Esophagus squamous epithelium (tissue), 5 donors: ENCODE data around the gene KRT17. TPM values are rescaled to one million over a fixed set of nuclear protein-coding genes. Genes with fewer than 3 reads are reported as not detected.

ENCODE experiments used
- DNase-seq: peaks from one replicate; lab custom pipeline; 2025; lab: John Stamatoyannopoulos, UW
- H3K27ac ChIP-seq, 4 donors: fragments of 200-600 bp; sonication (generic); one replicate each; pipeline ENCODE4 v1.5.1; 2016 to 2019; ENCODE audit warnings: mild to moderate bottlenecking in 1 of 4
- H3K27me3 ChIP-seq, 4 donors: fragments of 200-600 bp; sonication (generic); 1 replicate in 3 of 4; 2 replicates in 1 of 4; pipeline versions ENCODE4 v1.5.1 to v1.6.0; 2017 to 2021; ENCODE audit warnings: antibody characterized with exemption in 1 of 4
- H3K36me3 ChIP-seq, 3 donors: fragments of 200-600 bp; sonication (generic); one replicate each; pipeline ENCODE4 v1.5.1; 2016 to 2019
- H3K4me1 ChIP-seq, 3 donors: fragments of 200-600 bp; sonication (generic); one replicate each; pipeline ENCODE4 v1.5.1; 2017 to 2019
- H3K4me3 ChIP-seq, 4 donors: fragments of 200-600 bp; sonication (generic); 1 replicate in 3 of 4; 2 replicates in 1 of 4; pipeline ENCODE4 v1.5.1; 2016 to 2019; ENCODE audit warnings: mild to moderate bottlenecking in 2 of 4, moderate library complexity in 1 of 4
- H3K9me3 ChIP-seq, 3 donors: fragments of 200-600 bp; sonication (generic); one replicate each; pipeline ENCODE4 v1.5.1; 2016 to 2019
- POLR2A ChIP-seq, 4 donors: fragments of 450-650 bp; IDR thresholded peaks; one replicate each; pipeline ENCODE4 v1.6.1; 2017; ENCODE audit warnings: antibody characterized with exemption in 4 of 4, mild to moderate bottlenecking in 4 of 4, moderate library complexity in 3 of 4
- WGBS, 2 donors: methylation state at CpG; one replicate each; pipeline ENCODE4 v1.1.5; 2018; 5-methylcytosine and 5-hydroxymethylcytosine counted together
- intact Hi-C: fragments of 100-400 bp; cut with DNase I; formaldehyde crosslinking; loops from one replicate; pipeline ENCODE4 v1.15.0; 2022
- total RNA-seq, 4 donors: library from RNA; depleted of rRNA; stranded (reverse); fragments of >200 nt; gene quantifications; one replicate each; pipeline ENCODE4 v1.1.0, GENCODE V29; 2016
- TF ChIP-seq, protein P1 (sequence below), 6 experiments: fragments of 450-650 bp in 4 of 6; fragments of 200-600 bp in 2 of 6; sonication (generic) in 2 of 6; IDR thresholded peaks; one replicate each; pipeline ENCODE4 v1.5.1; 2016 to 2019; ENCODE audit warnings: antibody characterized with exemption in 6 of 6, mild to moderate bottlenecking in 4 of 6, moderate library complexity in 4 of 6
- donor health status: DM: yes; HTN: yes; CAD: no.

Gene KRT17
- total RNA-seq, 4 donors from 2014 or later, result 45.8 to 2,552 (median 75.7) TPM

DNA sequence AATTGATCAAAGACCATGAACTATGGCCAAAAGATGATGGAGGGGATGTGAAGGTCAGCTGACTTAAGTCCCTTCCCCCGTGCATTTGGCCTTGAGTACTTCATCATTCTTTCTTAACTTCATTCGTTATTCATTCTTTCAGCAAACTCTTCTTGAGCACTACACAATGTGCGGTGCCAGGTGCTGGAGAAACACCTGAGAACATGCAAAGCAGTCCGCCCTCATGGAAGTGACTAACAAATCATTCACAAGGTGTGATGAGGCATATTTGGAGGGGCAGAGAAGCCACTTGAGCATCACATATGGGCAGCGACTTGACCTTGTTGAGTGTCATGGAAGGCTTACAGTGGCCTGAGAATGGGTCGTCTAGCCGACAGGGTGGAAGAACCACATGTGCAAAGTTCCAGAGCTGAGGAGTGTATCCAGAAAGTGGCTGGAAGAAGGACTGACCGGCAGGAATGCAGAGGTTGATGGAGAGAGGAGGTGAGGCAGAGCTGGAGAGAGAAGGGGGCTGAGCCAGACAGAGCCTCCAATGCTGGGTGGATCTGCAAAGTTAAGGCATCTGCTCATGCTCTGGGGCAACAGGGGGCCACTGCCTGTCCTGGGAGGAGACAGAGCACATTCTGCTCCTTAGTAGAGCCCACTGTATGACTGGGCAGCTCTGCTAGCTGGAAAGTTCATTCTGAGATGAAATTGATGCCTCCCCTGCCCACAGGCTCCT lies 39.2 kb upstream of the KRT17 start:
- H3K36me3 ChIP-seq, result no peaks in the 10 kb centered on the region
- WGBS, 2 donors, result 38 to 64% methylated on average over 8 of the region's 8 CpGs
- DNase-seq, result no peak
- no peaks in the 10 kb centered on the region for H3K9me3 ChIP-seq
- peak overlapping the region in 1 of 4 donors; percentile 46 for H3K4me3 ChIP-seq
- H3K27ac ChIP-seq, result peak overlapping the region; percentile 66 to 98 (median 97)
- no peaks in the 10 kb centered on the region for H3K27me3 ChIP-seq
- TF ChIP-seq, protein P1, sequence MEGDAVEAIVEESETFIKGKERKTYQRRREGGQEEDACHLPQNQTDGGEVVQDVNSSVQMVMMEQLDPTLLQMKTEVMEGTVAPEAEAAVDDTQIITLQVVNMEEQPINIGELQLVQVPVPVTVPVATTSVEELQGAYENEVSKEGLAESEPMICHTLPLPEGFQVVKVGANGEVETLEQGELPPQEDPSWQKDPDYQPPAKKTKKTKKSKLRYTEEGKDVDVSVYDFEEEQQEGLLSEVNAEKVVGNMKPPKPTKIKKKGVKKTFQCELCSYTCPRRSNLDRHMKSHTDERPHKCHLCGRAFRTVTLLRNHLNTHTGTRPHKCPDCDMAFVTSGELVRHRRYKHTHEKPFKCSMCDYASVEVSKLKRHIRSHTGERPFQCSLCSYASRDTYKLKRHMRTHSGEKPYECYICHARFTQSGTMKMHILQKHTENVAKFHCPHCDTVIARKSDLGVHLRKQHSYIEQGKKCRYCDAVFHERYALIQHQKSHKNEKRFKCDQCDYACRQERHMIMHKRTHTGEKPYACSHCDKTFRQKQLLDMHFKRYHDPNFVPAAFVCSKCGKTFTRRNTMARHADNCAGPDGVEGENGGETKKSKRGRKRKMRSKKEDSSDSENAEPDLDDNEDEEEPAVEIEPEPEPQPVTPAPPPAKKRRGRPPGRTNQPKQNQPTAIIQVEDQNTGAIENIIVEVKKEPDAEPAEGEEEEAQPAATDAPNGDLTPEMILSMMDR (IDR thresholded peaks at IDR 0.05), result no peak
- TF ChIP-seq POLR2A (IDR thresholded peaks at IDR 0.05), result no peak
- peaks cover 37 to 99% (median 40%) of the 10 kb centered on the region in 3 donors for H3K4me1 ChIP-seq
- intact Hi-C loops, result loop anchor here (5.0 to 10.0 kb wide), 2 partner anchors 116 to 859 kb away; no protein-coding TSS in a partner anchor

DNA sequence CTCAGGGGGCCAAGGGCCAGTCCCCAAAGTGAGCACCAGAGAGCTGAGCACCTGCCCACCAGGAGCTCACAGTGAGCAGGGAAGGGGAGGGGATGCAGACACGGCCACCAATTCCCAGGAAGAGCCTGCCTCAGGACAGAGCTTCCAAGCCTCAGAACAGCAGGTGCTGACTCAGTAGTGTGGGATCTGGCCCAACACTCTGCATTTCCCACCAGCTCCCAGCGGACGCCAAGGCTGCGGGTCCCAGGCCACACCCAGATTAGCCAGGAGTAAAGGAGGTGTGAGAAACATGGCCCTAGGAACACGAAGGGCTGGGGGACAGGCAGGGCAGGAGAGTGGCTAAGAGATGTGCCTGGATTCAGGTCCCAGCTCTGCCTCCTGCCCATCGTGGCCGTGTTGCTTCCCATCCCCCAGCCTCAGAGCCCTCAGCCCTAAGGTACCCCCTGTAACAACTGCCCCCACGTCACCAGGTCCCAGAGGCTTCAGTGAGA lies 35.9 kb upstream of the KRT17 start:
- WGBS, 2 donors, result 45 to 86% methylated on average over 1 to 4 of the region's 8 CpGs
- no peaks in the 10 kb centered on the region for H3K36me3 ChIP-seq
- no peak overlapping the region for H3K4me3 ChIP-seq
- peak overlapping the region; percentile 95 to 98 (median 97) for H3K27ac ChIP-seq
- no peak for TF ChIP-seq POLR2A (IDR thresholded peaks at IDR 0.05)
- TF ChIP-seq, protein P1 (IDR thresholded peaks at IDR 0.05), result no peak
- no peaks in the 10 kb centered on the region for H3K27me3 ChIP-seq
- DNase-seq, result no peak
- intact Hi-C loops, result loop anchor here (5.0 to 10.0 kb wide), 2 partner anchors 113 to 855 kb away; no protein-coding TSS in a partner anchor
- peaks cover 39 to 100% (median 42%) of the 10 kb centered on the region in 3 donors for H3K4me1 ChIP-seq
- H3K9me3 ChIP-seq, result no peaks in the 10 kb centered on the region

DNA sequence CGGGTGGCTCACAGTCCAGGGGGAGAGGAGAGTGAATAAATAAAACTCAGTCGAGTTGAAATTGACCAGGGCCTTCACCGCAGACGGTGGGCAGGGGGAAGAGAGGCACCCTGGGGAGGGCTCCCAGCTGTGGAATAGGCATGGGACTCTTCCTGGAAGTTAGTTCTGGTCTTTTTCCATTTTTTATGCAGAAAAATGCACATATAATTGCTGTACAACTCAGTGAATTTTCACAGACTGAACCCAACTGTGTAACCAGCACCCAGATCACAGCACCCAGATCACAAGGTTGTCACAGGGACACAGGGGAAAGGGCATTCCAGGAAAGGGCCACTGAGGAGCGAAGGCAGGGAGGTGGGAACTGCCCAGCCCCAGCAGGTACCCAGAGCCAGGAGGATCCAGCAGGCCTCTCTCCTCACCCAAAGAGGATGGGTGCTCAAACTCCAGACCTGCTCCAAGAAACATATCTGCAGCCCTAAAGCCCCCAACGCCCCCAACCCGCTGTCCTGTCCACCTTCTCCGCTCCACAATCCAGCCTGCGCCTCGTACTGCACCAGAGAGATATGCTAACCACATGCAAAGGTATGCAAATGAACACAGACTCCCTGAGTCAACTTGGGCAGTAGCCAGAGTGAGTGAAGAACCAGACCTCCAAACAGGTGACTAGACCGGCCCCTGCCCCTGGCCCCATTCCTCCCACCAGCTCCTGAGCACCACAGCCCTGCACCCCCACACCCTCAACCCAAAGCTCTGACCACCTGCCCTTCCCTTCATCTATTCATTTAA lies 35.2 kb upstream of the KRT17 start:
- Histone ChIP-seq H3K9me3 (no peaks in the 10 kb centered on the region), H3K27ac (peak overlapping the region; percentile 95 to 98 (median 97)), H3K4me3 (no peak overlapping the region), H3K27me3 (no peaks in the 10 kb centered on the region), H3K4me1 (peaks cover 43 to 100% (median 49%) of the 10 kb centered on the region in 3 donors), H3K36me3 (no peaks in the 10 kb centered on the region)
- TF ChIP-seq POLR2A (IDR thresholded peaks at IDR 0.05), result no peak
- TF ChIP-seq, protein P1 (IDR thresholded peaks at IDR 0.05), result no peak
- intact Hi-C loops, result loop anchor here (5.0 to 10.0 kb wide), 2 partner anchors 112 to 855 kb away; no protein-coding TSS in a partner anchor
- WGBS, 2 donors, result 52 to 75% methylated on average over 7 to 10 of the region's 11 CpGs
- no peak for DNase-seq

DNA sequence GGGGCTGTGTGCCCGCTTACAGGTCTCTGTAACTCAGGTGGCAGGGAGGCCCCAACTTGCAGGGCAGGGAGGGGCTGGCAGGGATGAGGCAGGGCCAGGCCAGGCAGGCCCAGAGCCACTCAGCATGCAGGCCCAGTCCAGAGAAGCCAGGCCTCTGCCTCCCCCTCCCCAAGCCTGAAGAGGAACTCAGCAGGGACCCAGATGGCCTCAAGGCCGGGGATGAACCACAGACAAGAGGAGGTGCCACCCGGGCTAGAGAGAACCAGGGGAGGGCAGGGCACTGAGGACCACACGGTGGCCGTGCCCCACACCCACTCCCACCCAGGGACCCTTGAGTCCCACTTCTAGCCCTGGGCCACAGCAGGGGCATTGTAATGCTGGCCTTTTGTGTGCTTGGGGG lies 34.5 kb upstream of the KRT17 start:
- no peaks in the 10 kb centered on the region for H3K27me3 ChIP-seq
- H3K36me3 ChIP-seq, result no peaks in the 10 kb centered on the region
- peaks cover 41 to 98% (median 49%) of the 10 kb centered on the region in 3 donors for H3K4me1 ChIP-seq
- 20 to 40% methylated on average over 1 to 4 of the region's 5 CpGs for WGBS, 2 donors
- no peaks in the 10 kb centered on the region for H3K9me3 ChIP-seq
- H3K4me3 ChIP-seq, result no peak overlapping the region
- intact Hi-C loops, result no loop called here
- H3K27ac ChIP-seq, result peak overlapping the region; percentile 95 to 98 (median 97)
- no peak for DNase-seq
- no peak for TF ChIP-seq POLR2A (IDR thresholded peaks at IDR 0.05)
- TF ChIP-seq, protein P1 (IDR thresholded peaks at IDR 0.05), result no peak
